GM18868 (cell line): ENCODE measurements around the gene PRKG1.
"Not testable (repeated sequence)": the region's sequence is repeated elsewhere in the genome, so short reads cannot be mapped to it uniquely, and the experiment has no call there.

Experiments used
- ATAC-seq: cut with Tn5 transposase; IDR thresholded peaks from one replicate; pipeline ENCODE4 v1.9.1; 2021; ENCODE audit warnings: mild to moderate bottlenecking, moderate library complexity; ENCODE audit not compliant: unreplicated experiment

Gene PRKG1

DNA sequence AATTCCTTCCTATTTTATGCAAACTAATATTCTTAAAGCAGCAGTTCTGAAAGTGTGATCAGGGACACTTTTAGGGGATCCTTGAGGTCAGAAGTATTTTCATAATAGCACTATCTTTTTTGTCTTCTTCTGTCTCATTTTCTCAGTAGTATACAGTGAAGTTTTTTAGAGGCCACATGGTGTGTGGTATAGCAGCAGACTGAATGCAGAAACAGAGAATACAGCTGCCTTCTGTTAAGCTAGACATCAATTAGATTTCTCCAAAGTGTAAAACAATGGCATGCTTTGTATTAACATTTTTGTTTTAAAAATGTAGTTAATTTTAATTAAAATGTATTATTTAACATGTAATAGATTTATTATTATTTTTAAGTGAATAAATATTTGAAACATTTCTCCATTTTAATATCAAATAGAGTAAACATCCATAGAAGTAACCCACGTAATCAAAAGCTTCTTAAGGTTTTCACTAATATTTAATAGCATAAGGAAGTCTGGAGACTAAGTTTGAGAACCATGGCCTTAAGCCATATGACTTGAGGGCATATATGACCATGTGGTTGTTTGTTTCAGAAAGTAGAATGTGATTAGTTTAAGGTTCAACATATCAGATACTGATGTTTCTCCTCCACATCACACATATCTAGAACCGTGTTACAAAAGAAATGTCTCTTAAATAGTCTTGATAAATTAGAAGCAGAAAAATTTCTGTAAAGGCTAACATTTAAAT, 94.0 kb downstream of the PRKG1 start:
- no peak for ATAC-seq

DNA sequence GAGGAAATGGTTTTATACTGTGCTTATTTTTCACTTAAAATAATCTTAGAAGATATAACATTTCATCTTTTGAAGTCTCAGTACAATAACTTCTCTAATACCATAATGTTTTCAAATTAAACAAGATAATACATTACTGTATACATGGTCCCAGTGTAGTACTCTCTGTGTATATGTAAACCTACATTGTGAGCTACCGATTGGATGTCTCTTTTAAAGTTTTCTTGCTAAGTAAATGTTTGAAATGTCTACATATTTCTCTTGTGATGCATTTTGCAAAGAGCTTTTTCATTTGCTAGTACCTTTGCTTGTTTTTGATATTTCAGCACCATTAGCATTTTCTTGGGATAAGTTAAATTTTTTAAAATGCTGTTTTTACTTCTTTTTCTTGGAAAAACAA, 94.8 kb downstream of the PRKG1 start:
- ATAC-seq = no peak

DNA sequence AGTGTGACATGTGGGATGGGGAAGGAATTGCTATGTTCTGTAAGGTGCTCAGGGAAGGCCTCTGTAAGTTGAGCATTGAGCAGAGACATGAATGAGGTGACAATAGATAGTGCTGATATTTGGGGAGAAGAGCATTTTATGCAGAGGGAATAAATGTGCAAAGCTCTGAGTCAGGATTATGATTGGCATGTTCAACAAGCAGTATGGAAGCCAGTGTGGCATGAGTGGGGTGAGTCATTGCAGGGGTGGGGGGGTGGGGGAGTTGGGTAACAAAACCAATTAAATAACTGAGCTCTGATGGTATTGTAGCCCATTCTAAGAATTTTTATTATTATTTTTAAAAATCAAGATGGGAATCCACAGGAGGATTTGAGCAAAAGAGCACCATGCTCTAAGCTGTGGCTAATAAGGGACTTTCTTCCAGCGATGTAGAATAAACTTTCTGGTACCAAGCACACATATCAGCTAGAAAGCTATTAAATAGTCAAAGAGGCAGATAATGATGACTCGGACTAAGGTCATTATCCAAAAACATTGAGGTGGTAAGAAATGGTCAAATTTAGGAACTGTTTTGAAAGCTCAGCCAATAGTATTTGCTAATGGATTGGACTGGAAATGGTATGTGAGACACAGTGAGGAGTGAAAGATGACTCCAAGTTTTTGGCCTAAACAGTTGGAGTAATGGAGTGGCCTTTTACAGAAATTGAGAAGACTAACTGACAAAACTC, 96.4 kb downstream of the PRKG1 start:
- ATAC-seq = no peak

DNA sequence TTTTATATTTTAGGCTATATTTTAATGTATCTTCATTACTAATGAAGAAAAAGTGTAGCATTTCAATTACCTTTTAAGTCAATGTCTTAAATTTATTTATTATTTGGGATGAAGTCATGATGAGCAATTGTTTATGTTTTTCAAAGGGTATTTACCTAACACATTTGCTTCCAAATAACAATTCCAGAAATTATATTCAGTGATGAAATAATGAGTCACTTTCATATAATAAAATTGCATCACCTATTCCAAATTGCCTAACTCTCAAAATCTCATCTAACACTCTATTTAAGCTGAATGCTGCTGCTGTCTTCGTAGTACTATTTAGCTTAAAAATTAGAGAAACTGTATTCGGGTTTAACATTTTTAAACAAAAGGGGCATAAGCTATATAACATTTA, 97.7 kb downstream of the PRKG1 start:
- no peak for ATAC-seq

DNA sequence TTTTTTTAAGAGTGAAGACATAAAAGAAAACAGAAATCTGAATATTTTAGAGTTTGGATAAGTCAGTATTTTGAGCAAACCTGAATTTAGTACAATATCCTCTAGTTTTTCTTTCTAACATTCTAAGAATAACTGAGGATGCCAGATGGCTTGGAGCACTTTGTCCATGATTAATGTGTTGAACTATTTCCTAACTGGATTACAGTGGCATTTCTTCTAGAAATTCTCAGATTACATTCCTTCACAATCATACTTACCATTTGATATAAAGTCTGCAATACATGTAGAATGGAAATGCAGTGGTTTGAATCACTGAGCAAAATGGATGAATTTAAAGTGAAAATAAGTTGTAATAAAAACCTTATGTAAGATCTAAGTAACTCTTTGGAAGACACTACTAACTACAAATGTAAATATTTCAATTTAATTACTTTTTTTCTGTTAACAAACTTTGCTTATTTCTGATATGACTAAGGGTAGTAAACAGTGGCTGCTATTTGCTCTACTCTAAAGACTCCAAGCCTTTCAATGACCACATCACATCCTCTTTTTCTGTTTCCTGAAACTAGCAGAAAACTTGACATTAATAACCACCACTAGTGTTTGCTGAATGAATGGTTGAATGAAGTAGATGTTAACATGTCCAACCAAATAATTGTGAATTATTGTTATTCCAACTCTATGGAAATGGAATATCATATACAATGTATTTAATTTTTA, 102.8 kb downstream of the PRKG1 start:
- ATAC-seq = no peak

DNA sequence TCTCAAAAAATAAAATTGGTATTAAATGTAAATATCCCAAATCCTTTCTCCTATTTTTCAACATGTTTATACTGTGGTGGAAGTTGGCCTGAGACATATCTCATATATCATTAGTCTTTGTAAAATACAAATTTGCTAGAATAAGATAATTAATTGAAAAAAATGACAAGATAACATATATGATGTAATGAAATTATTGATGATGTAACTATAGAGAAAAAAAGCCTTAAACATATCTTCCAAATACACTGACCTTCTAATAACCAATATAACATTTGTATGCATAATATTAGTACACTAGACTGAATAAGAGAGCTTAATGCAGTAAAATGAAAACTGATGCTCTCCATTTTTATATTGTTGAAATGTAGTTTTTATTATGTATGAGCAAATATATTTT, 104.3 kb downstream of the PRKG1 start:
- ATAC-seq = no peak

DNA sequence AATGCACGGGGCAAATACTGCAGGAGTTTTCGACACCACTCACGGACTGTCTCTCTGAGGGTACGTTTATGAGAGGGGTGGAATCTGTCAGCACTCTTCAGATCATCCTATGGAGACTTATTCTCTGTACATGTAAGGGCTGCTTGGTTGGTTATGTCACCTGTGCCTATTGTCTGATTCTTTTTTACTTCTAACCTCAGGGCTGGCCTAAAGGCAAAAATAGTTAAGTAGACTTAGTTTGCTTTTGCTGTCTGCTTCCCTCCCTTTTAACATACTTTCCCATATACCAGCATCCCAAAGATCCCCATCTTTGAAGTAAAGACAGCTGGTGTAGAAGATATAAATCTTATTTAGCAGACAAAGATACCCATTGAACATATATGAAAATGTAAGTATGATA, 105.9 kb downstream of the PRKG1 start:
- ATAC-seq = no peak

DNA sequence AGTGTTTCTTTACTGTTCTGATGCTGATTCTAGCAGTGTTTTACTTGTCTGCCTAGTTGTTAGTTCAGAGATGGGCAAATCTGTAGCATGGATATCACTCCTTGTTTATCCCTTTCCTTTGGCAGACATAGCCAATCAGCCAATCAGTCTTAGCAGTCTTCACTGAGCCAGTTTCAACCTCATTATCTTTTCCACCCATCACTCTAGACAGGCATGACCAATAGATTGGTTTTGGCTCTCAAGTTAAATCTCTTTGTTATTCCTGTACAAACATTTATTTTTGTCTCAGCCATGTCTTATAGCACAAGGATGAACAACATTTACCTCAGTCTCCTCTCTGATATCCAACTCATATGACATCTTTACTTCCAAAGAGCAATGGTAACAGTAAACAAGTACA, 109.5 kb downstream of the PRKG1 start:
- no peak for ATAC-seq

DNA sequence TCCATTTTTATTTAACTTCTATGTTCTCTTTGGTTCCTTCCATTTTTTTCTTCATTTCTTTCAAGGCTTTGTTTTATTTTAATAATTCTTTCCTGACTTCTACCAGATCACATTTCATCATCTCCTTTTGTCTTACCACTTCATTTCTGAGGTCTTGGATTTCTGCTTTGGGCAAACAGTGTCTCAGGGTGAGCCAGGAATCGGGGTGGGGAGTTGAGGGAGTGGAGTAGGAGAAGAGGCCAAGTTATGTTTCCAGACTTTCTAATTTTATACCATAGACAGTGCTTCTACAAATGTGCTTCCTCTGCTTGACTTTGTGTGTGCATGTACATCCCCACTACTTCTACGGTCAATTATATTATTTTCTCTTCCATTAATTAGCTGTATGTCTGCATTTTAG, 112.1 kb downstream of the PRKG1 start:
- no peak for ATAC-seq

DNA sequence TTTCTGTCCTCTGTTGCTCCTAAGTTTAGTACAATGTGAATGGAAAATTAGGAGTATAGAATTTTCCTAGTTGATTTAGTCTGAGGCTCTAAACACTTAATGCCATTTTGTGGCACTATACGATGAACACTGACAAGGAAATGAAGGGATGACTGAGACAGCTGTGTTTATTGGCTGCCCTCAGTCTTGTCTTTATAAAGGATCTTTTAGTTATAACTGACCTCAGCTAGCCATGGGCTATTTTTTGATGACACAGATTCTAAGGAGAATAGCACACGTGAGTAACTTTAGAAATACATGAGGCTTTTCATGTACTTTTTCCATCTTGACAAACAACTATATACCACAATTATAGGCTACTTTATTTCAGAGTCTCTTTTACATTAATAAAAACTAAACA, 113.7 kb downstream of the PRKG1 start:
- ATAC-seq = no peak

DNA sequence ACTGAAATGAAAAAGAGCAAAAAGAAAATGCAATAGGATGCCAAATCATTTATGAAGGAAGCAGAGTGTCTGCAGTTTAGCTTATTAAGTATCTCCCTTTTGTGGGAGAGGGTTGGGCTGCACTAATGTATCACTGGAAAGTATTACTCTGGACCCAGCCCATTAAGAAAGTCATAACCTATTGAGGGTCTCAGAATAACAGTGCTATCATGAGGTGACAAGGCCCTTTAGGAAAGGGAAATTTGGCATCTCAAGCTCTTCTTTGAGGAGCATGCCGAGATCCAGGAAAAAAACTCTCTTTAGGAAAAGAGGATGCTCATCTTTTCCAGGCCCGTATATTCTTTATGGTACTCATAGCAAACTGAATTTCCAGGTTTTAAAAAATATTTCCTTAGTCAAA, 114.6 kb downstream of the PRKG1 start:
- ATAC-seq = no peak

DNA sequence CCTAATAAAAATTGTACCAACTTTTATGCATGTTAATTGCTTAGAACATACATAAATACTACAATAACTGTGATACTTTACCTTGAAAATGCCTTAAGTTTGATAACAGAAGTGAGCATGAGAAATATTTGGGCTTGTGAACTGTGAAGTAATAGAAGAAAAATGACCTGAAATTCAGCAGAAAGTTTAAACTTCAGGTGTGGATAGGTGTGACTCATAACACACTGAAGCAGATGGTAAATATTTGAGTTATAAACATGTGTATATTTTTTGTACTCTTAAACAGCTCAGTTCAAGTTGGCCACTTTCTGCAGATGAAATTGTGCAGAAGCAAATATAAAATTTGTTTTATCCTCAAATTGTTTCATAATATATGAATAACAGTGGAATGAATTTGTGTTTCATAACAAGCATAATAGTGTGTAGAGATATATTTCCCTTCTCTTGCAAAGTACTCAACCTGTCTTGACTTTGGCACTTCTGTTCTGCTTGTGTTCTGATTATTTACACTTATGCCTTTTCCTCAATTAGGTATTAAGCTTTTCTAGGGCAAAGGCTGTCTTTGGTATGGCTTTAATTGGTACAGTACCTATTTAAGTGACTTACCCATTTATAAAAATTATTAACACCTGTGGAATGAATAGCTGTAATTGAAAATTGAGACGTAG, 122.4 kb downstream of the PRKG1 start:
- no peak for ATAC-seq

DNA sequence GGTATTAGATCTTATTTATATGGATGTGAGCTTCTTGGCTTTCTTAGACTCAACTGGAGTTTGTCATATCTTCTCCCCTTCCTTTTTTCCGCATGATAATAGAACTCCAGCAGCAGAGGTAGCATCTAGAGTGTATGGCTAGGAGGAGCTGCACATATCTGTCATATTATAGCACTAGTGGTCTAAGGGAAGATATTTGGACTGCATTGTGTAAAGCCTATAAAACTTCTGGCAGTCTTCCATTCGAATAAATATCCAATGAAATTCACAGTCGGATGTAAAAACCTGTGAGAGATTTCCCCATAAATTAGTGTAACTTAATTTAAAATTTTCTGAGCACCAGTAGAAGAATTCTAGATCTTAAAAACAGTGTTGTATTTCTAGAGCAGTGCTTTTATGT, 123.9 kb downstream of the PRKG1 start:
- ATAC-seq = no peak

DNA sequence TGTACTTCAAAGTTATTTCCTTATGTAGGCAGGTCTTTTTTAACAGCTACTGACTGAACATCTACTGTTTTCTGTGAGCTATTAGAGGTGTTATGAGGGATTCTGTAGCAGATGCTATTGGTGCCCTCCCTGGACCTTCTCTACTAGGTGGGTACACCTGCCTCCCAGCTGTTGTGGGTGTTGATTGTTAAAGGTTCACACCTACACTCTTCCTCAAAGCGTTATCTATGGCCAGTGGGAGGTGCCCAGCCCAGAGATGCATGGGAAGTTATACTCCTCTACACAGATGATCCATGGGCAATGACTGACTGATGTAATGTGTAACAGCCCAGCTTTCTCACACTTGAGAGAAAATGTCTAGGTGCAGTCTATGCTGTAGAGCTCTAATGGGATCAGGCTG, 127.7 kb downstream of the PRKG1 start:
- ATAC-seq = no peak

DNA sequence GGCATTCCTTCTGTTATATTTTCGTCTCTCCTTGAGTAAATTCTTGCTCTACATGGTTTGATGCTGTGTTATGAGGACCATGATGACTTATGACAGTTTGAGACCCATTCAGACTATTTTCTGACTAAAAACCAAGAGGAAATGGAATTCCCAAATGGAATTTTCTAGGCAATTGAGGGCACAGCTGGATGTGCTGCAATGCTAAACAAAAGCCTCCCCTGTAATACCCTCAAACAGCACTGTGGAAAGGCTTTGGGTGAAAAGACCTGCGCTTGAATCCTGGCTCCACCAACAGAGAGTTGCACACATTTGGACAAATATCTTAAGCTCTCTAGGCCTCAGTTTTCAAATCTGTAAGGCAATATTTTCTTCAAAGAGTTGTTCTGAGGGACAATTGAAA, 129.1 kb downstream of the PRKG1 start:
- no peak for ATAC-seq

DNA sequence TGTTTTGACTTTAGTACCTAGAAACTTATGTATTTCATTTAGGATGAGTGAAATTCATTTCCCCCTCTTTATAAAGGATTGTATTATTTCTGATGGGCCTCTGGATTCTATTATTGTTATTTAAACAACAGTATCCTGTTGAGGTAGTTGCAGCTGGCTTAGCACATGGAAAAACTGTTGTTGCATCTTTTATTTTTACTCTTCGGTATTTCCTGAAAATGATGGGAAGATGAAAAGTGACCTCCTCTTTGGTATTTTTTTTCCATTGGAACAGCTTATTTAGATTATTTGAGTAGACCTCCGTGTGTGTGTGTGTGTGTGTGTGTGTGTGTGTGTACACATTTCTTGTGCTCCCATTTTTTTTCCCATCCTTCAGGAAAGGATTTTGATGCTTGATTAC, 129.8 kb downstream of the PRKG1 start:
- no peak for ATAC-seq

DNA sequence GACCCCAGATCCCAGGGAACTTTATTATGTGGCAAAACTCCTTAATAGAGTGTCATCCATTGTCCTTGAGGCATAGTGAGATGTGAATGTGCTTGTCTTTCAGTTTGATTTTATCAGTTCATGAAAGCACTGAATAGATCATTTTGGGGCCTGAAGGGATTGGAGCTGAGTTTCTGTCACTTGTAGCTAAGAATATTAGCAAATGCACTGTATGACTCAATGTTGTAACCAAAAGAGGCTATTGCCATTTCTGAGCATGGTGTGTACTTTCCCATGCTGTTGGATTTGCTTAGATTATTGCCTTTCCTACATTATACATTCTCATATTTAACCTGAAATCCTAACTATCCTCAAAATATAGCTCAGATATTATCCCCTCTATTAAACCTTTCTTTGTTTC, 130.4 kb downstream of the PRKG1 start:
- ATAC-seq = no peak

DNA sequence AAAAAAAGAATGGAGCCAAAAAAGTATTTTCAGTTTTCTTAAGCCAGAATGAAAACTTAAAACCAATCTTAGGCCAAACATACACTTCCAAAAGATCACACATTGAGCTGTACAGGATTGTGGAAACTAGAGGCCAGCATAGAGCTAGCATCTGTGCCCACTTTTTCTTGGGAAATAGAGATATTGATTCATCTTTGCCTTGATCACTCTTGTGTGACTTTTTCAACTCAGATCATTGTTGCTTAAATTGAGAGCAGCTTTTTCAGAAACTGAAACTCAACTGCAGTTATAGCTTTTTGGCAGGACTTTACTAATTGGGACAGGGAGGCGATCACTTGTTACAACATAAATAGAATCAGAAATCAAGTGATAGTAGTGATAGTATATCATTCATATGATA, 132.2 kb downstream of the PRKG1 start:
- ATAC-seq = no peak

DNA sequence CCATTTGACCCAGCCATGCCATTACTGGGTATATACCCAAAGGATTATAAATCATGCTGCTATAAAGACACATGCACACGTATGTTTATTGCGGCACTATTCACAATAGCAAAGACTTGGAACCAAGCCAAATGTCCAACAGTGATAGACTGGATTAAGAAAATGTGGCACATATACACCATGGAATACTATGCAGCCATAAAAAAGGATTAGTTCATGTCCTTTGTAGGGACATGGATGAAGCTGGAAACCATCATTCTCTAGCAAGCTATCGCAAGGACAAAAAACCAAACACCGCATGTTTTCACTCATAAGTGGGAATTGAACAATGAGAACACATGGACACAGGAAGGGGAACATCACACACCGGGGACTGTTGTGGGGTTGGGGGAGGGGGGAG, 138.7 kb downstream of the PRKG1 start:
- ATAC-seq = not testable (repeated sequence)

DNA sequence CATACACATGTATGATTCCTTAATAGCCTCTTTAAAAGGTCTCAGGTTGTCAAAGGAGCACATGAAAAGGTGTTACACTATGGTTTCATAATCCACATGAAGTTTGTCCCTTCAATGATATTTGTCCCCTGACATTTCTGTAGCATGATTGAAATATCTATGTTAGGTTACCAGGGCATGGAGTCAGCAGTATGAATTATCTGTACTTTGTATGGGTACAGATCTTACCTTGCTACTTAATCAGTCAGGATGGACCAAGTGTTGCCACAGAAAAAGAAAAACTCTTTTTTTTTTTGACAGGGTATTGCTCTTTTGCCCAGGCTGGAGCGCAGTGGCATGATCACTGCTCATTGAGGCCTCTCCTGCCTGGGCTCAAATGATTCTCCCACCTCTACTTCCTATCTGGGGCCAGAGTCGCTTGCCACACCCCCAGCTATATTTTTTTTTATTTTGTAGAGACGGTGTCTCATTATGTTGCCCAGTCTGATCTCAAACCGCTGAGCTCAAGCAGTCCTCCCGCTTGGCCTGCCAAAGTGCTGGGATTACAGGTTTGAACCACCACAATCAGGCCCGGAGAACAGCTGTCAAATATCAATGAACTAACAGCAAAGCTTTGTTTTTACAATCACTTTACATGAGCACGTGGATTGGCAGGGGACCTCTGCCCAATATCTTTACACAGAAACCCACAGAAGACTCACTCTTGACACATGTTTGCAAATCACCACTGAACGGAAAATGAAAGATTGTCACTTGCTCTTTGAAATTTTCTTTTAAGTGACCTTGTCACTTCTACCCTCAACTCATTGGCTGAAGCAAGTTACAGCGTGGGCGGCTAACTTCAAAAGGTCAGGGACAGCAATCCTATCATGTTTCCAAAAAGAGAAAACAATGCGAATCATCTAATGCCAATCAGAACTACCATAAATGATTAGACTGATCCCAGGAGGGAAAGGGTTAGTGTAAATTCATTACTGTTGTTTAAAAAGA, 140.2 kb downstream of the PRKG1 start:
- no peak for ATAC-seq
